DOHH2 (cell line): ENCODE measurements around the gene RABGAP1L.

ENCODE experiments used
- EZH2phosphoT487 ChIP-seq: fragments of 200-600 bp; sonication (generic); IDR thresholded peaks from 2 replicates; pipeline ENCODE4 v1.6.1; 2017; ENCODE audit warnings: borderline replicate concordance, mild to moderate bottlenecking, antibody characterized with exemption, low read length, moderate library complexity, mixed read lengths
- TF ChIP-seq, protein P1 (sequence below): fragments of 200-600 bp; sonication (generic); IDR thresholded peaks from one replicate; pipeline ENCODE4 v1.5.1; 2014; ENCODE audit warnings: antibody characterized with exemption, mild to moderate bottlenecking, low read depth, low read length; ENCODE audit not compliant: poor library complexity, severe bottlenecking

DNA sequence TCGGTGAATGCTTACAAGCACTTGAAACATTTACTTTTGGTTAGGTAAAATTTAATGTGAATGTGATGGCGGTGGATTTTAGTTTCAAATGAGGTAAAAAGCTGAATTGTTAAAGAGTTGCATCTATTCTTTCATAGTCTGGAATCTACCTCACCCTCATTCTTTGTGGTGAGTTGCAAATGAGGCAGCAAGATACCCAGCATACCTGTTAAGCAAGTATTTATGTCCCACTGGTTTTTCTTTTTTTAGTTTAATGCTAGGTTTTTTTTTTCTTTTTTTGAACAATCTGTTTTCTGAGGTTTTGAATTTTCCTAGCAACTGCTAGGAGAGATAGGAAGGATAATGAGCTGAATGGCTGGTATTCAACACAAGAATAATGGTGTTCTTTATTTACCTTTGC is 712.6 kb downstream of the RABGAP1L start:
- TF ChIP-seq, protein P1, sequence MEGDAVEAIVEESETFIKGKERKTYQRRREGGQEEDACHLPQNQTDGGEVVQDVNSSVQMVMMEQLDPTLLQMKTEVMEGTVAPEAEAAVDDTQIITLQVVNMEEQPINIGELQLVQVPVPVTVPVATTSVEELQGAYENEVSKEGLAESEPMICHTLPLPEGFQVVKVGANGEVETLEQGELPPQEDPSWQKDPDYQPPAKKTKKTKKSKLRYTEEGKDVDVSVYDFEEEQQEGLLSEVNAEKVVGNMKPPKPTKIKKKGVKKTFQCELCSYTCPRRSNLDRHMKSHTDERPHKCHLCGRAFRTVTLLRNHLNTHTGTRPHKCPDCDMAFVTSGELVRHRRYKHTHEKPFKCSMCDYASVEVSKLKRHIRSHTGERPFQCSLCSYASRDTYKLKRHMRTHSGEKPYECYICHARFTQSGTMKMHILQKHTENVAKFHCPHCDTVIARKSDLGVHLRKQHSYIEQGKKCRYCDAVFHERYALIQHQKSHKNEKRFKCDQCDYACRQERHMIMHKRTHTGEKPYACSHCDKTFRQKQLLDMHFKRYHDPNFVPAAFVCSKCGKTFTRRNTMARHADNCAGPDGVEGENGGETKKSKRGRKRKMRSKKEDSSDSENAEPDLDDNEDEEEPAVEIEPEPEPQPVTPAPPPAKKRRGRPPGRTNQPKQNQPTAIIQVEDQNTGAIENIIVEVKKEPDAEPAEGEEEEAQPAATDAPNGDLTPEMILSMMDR: no peak
- TF ChIP-seq EZH2phosphoT487: no peak
